ENCODE results near the gene PPP1R3G.

PPP1R3G gene

DNA sequence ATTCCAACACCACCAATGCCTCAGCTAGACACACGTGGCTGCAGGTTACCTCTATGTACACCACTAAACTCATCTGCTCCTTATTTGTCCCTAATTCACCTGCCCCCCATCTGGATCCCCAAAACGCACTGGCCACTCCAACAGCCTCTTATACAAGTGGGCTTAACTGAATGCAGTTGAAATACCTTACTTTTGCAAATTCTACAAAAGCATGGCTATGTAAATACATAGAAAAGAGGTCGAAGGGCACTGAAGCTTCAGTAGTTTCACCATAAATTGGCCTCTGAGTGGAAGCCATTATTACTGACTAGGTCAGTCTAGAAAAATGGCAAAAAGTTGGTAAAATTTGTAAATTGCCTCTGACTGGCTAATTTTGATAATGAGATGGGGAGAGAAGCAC, 11.1 kb upstream of the PPP1R3G start:
- no peak for DNase-seq

DNA sequence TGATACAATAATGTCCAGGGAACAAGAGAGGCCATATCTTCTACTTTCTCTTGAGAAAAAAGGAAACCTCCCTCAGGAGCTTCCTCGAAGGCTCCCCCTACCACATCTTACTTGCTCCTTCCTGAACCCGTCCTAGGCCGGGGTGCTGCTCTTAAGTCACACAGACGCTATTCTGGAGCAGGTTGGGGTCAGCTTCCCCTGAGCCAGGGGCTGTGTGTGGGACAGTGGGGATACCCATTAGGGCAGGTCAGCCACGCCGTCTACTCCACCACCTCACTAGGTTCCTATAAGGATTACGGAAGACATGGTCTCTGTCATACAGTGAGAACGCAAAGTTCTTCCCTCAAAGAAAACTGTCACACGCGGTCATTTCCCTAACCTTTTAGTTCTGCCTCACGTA, 8.2 kb upstream of the PPP1R3G start:
- no peak for DNase-seq

DNA sequence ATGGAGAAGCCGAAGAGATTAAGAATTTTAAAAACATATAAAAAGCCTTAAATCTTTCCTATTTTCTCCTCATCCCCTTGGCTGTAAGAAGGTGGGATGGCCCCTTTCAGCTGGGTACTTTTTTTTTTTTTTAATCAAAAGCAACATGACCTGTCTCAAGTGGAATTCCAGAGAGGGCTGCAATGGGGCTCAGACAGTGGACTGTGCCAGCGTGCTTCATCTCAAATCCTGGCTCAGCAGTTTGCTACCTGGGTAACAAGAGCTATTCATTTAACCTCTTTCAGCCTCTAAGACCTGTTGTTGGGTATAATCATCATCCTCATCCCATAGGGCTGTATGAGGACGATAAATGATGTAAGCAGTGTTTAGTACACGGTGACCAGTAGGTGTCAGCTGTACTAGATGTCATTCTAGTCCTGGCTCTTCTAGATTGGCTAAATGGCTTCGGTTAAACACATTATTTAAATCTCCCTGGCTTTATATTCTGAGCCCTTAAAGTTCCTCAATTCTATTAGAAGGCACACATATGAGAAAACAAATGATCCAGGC, 6.9 kb upstream of the PPP1R3G start:
- no peak for DNase-seq

DNA sequence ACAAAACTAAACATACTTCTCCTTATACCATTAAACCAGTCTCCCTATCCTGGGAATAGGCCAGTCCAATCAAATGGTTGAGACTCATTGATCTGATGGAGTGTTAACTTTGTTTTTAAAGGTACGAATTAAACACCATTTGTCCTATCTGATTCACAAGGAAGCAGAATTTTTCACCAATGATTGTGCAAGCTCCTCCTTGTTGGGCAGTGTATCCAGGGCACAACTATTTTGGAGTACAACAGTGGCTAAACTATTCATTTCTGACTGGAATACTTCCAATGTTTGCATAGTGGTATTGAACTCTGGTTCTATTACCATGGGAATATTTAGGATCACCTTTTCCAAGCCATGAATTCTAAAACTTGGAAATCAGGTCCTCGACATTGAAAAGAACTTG, 5.4 kb upstream of the PPP1R3G start:
- no peak for DNase-seq

DNA sequence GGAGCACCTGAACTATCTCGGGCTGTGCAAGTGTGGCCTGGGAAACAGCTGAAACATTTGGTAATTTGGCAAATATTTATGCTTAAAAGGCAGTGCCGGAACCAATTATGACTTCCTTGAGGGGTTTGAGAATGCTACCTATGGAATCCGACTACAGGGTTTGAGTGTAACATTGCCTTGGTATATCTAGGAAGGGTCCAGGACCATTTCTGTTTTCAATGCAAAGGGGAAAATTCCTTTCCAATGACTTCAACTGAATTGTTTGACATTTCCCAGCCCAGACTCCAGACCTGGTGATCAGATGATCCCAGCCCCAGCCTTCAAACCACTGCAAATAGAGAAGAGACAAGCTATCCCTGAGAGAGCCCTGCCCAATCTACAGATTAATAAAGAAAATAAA, 4.6 kb upstream of the PPP1R3G start:
- no peak for DNase-seq

DNA sequence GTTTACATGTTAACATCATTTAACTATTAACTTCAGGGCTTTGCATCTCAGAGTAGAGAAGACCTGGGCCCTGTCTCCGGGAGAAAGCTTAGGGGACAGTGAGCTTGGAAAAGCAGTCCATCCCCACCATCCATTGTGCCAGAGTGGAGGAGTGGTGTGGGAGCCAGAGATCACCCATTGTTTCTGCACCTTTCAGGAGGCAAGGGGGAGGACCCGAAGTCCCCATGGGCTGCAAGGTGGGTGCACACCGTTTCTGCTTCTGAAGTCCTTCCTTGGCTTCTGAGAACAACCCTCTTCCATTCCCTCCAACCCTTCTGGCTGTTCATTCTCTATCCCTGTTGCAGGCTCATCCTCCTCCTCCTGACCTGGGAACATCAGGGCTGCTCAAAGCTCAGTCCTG, 4.0 kb upstream of the PPP1R3G start:
- DNase-seq = no peak

DNA sequence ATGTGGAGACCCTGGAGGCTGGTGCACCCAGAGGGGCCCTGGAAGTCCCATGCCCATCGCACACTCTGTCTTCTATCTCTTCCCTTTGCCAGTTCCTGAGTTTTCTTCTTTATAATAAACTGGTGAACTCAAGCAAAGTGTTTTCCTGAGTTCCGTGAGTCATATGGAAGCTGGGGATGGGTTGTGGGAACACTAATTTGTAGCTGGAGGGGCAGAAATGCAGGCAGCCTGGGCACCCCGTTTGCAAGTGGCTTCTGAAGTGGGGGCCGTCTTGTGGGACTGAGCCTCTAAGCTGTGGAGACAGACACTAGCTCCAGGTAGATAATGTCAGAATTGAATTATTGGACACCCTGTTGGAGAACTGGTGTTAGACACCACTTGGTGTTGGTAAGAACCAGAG, 3.2 kb upstream of the PPP1R3G start:
- DNase-seq = no peak

DNA sequence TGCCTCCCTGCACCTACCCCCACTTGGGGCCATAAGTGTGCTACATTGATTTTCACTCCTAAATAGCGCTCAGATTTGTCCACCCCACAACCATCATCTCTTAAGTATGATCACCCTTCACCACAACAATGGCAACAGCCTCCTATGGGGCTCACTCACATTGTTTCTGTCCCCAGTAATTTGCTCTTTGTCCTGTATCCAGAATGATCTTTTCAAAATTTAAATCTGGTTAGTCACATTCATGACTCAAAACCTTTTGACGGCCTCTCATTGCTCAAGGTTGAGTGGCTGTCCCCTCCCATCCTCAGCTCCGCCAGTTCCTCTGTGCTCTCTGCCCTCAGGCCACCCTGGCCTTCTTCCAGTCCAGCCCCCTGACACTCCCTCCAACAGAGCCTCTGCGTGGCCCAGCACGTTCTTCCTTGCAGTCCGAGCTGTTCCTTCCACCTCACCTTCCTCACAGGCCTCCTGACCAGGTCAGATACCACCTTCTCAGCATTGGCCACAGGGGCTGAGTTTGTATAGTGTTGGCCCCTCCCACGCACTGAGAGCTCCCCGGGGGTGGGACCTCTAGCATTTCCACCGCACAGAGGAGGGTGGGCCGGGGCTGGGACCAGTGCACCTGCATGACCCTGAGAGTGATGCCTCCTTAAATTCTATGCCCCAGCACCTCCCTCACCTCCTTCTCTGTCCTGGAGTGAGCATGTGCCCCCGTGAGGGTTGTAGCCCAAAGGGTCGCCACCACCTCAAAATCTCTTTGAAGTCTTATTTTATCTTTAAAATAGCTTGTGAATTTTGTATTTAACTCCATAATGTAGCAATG, 2.4 kb upstream of the PPP1R3G start:
- DNase-seq = no peak

DNA sequence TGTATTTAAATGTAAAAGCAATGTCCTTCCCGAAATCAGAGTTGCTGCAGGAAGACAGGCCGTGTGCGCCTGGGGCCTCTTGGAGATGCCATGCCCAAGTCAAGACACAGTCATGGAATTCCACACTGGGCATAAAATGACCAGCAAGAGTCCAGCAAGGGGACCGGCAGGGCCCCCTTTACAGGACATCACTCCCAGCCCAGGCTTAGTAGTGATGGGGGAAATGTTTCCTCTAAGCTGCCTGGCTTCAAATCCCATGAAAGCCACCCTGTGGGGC, 1.9 kb upstream of the PPP1R3G start:
- no peak for DNase-seq

DNA sequence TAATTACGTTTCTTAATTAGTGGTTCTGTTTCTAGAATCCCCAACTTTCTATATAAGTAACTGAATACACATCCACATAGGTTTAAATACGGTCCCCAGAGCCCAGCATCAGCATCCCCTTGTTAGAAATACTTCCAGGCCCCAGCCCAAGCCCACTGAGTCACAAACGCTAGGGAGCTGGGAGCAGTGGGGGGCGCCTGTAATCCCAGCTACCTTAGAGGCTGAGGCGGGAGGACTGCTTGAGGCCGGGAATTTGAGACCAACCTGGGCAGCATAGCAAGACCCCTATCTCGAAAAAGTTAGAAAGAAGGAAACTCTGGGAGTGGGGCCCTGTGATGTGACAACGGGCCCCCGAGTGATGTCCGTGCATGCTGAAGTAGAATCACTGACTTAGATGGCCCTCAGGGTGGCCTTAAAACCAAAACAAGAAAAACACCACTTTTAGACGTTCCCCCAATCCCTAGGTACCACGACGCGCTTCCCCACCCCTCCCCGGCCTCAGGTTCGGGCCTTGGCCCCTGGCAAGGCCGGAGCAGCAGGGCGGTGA, 1.3 kb upstream of the PPP1R3G start:
- DNase-seq = no peak

DNA sequence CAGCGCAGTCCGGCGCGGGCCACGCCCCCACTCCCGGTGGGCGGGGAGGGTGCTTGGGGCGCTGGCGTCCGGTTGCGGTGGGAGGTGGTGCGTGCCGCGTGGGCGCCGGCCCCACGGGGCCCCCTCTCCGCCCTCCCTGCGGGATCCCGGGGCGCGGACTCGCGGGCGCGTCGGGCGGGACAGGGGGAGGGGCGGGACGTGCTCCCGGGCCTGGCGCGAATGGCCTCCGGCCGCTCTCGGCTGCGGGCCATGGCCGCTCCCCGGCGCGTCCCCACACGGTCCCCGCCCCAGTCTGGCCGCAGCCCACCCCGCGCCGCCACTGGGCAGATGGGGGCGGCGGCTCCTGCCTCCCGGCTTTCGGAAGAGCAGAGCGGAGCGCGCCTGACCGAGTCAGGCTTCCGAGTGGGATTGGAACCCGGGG, 771 bp upstream of the PPP1R3G start:
- DNase-seq = no peak

DNA sequence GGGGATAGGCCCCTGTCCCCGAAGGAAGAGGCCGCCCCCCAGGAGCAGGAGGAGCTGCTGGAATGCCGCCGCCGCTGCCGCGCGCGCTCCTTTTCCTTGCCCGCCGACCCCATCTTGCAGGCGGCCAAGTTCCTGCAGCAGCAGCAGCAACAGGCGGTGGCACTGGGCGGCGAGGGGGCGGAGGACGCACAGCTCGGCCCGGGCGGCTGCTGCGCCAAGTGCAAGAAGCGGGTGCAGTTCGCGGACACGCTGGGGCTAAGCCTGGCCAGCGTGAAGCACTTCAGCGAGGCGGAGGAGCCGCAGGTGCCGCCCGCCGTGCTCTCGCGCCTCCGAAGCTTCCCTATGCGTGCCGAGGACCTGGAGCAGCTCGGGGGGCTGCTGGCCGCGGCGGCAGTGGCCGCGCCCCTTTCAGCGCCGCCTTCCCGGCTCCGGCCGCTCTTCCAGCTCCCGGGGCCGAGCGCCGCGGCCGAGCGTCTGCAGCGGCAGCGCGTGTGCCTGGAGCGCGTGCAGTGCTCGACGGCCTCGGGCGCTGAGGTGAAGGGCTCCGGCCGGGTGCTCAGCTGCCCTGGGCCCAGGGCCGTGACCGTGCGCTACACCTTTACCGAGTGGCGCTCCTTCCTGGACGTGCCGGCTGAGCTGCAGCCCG, 630 bp downstream of the PPP1R3G start:
- peak; percentile 30 for DNase-seq

DNA sequence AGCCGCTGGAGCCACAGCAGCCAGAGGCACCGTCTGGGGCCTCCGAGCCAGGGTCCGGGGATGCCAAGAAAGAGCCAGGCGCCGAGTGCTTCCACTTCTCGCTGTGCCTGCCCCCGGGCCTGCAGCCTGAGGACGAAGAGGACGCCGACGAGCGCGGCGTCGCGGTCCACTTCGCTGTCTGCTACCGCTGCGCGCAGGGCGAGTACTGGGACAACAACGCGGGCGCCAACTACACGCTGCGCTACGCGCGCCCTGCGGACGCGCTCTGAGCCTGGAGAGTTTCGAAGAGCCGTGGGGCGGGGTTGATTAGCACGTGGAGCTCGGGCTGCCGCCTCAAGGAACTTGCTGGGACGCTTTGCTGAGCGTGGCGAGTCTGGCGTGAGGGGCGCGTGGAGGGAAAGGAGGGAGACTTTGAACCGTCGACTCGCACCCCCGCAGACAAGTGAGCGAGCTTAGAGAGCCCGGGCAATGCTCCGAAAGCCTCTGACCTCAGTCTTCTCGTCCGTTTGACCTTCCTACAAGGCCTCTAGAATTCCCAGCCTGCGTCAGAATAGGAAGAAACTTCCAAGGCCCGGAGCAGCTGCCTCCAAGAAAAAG, 1.3 kb downstream of the PPP1R3G start:
- no peak for DNase-seq

DNA sequence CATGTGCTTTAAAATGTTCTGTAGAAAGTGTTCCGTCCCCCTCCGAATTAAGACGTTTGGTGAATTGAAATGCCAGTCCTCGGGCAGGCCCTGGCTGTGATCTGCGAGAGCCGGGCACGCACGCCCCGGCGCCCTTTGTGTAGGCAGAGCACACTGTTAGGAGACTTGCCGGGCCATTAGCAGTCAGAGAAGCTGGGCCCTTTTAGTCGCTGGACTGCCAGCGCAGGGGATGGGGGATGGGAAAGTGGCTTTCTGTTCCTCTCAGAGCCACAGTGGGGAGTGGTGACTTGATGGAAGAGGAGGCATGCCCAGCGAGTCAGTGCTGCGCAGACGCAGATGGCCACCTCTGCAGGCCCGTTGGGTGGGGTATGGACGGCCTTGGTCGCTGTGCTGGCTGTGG, 2.2 kb downstream of the PPP1R3G start:
- DNase-seq = no peak

DNA sequence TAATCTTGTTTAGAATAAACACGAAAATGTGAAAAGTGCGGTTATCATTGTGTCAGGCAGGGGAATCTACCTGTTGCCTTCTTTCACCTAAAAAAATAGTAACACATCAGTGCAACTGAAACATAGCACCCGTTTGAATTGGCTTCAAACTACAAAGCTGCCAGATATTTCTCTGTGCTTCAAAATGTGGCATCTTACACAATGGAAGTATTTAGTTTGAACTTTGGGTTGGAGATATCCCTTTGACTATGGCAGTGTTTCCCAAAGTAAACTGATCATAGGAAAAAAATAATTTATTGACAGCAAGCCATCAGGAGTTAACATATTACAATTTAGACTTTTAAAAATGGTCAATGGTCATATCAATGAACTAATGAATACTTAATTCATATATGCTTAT, 3.6 kb downstream of the PPP1R3G start:
- DNase-seq = no peak

DNA sequence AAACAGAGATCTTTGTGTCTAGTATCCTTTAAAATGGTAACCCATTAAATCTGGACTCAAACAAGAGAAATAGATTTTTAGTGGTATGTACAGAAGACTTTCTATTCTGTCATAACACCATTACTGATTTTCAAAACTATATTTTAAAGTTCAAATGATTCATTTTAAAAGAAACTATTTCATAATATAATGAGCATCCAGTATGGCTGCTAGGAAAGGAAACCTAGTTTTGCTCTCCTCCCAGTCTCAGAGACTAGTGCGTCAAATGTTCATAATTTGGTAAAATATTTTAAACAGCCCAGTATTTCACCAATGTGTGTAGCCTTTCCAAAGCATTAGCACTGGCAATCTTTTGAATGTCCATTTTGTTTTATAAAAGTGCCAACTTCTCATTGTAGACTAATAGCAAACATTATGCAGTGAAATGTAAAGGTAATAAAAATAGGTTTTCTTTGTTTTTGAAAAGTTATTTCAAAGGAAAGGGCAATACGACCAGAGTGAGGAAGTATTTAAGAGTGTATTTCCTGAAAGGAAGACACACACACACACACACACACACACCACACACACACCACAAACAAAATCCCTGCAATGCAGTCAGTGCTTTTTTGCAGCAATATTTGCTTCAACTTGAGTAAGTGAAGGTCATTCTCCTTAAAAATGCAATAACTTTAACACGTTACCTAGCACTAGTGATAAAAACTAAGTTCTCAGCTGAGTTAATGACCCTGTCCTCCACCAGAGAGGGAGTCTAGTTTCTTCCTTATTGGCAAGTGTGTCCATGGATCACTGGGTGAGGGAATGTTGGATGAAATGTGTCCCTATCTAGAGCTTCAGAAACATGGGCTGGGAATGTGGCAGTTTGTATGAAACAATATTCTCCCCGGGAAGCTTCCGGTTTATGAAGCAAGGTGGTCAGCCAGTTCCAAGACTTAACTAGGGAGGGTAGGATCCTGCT, 4.6 kb downstream of the PPP1R3G start:
- no peak for DNase-seq

DNA sequence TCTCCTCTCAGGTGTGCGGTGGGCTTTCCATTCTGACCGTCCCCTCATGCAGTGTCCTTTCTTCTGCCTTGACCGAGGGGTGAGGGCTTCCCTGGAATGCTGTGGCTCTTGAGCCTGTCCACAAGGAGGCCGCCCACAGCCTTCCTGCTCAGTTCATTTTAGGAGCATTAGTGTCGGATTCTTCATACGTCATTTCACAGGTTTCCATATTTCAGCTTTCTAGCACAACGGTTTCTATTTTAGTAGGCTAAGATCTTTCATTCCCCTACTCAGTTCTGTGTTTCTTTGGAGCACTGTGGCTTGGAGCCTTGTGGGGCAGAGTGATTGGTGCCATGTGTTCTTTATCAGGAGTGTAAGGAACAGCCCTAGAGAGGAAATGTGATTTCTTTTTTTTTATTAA, 5.5 kb downstream of the PPP1R3G start:
- no peak for DNase-seq

DNA sequence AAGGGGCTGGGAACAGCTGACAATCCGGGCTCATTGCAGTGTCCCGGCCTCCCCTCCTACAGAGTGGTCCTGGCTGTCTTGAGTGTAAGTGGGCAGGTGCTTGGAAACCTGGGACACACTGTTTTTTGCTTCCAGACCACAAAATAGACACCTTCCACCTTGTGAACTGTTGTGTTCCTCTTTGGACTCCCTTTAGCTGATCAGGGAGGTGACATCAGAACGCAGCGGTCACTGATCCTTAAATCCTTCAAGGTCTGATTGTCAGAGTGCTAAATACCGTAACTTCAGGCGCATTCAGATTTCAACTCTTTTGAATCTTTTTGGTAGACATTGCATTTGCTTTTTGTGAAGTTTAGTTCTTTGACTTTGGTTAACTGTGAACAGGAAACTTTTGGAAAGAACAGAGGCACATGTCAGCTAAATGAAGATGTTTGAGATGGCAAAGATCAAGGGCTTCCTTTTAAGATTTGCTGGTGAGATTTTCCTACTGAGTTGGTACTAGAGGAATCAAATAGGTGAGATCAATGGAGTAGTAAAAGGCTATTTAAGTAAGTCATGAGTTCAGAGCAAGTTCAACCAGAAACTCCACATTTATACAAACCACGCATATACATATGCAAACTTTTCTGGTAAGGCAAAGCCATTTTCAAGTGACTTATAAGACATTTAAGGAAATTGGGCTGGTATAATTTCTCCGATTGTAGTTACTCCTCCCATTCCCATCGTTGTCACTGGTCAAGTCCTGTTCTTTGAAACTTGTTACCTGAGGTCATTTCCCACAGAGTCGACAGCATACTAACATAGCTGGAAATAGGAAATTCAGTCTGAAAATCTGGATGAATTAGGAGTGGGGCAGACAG, 6.3 kb downstream of the PPP1R3G start:
- no peak for DNase-seq

DNA sequence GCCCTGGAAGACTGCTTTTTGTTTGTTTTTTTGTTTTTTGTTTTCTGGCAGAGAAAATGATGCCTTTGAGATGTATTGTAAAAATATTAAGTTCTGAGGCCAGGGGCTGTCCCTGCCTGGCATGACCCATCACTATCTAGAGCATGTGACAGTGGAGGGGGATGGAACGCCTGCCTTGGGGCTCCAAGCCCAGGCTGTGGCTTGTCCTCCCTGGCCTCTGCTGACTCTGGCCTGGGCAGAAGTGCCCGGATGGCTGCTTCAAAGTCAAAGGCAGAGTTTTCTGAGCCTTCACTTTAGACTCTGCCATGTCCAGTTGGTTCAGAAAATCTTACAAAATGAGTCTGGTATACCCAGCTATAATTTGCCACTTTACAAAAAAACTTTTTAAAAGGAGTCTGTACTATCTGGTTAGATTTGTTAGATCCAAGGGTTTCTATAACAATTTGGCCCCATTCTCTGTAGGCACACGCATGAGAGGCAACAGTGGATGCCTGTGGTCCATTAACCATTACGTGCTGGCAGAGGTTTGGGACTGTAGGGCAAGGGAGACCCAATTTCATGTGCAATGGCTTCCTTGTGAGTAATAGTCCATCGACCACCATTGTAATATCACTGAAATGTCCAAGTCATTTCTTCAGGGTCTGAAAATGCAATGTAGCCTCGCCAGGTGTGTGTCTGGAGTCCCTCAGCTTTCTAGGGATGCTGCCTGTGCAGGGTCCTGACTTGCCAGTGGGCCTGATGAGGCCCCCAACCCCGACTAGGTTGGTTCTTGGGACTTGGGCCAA, 8.3 kb downstream of the PPP1R3G start:
- no peak for DNase-seq

DNA sequence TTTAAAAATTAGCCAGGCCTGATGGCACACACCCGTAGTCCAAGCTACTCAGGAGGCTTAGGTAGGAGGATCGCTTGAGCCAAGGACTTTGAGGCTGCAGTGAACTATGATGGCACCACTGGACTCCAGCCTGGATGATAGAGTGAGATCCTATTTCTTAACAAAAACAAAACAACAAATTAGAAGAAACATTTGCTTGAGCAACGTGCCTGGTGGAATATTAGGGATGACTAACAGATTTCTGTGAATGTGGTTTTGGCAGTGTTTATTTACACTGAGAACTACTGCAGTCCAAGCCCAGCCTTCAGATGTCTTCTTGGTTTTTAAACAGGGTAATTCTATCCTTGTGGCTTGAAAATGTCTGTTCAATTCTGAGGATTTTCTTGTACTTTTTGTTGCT, 9.2 kb downstream of the PPP1R3G start:
- no peak for DNase-seq

DNA sequence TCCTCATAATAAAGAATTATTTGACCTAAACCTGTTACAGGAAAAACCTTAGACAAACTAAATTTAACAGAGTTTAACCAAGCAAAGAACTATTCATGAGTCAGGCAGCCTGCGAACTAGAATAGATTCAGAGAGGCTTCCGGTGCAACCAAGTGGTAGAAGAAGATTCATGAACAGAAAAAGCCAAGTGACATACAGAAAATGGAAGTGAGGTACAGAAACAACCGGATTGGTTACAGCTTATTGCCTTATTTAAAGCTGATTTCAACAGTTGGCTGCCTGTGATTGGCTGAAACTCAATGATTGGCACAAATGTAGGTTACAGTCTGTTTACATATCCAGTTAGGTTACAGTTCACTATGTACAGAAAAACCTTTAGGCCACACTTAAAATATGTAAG, 10.1 kb downstream of the PPP1R3G start:
- DNase-seq = no peak
